ENCODE data around the gene ACTMAP.

- TF ChIP-seq GABPA (IDR thresholded peaks at IDR 0.05 in 1 of 2, conservative IDR thresholded peaks at IDR 0.05 in 1 of 2) (peak; percentile 77 to 91), EGR1 (IDR thresholded peaks at IDR 0.05; ENCODE audit: low read depth in 2 of 2) (peak in 1 of 2 donors; percentile 42), CTCF (IDR thresholded peaks at IDR 0.05; ENCODE audit: low read depth, low read length, missing input control) (no peak), YY1 (IDR thresholded peaks at IDR 0.05) (peak; percentile 60), SP1 (IDR thresholded peaks at IDR 0.05) (peak; percentile 64), REST (IDR thresholded peaks at IDR 0.05) (no peak), RAD21 (IDR thresholded peaks at IDR 0.05) (no peak), ATF3 (IDR thresholded peaks at IDR 0.05) (no peak), TAF1 (conservative IDR thresholded peaks at IDR 0.05) (no peak), MAX (IDR thresholded peaks at IDR 0.05) (no peak), JUND (IDR thresholded peaks at IDR 0.05) (peak in 1 of 2 donors; percentile 49)
Observed at GRCh38 chr19:40716482-40717324, 33.6 kb downstream of the ACTMAP start, which contains the start of the genes COQ8B and ITPKC.

All from liver (tissue), 3 donors.